Adrenal gland (tissue), 5 donors: ENCODE data around the gene USP6NL.

ENCODE experiments used
- CTCF ChIP-seq, 6 experiments: fragments of 450-650 bp in 4 of 6; fragments of 200-600 bp in 2 of 6; sonication (generic) in 1 of 6; IDR thresholded peaks; 1 replicate in 5 of 6; 2 replicates in 1 of 6; pipeline versions ENCODE4 v1.5.1 to v1.8.0; 2016 to 2021; ENCODE audit warnings: antibody characterized with exemption in 6 of 6, mild to moderate bottlenecking in 2 of 6, moderate library complexity in 1 of 6
- POLR2A ChIP-seq, 2 donors: fragments of 450-650 bp; IDR thresholded peaks; one replicate each; pipeline ENCODE4 v1.6.1; 2017; ENCODE audit warnings: antibody characterized with exemption in 2 of 2, mild to moderate bottlenecking in 2 of 2, moderate library complexity in 1 of 2
- donor health status: DM: no; HTN: no; CAD: no.

GRCh38 chr10:11594589-11595394 lies 16.7 kb downstream of the USP6NL start:
- no peak for TF ChIP-seq CTCF (IDR thresholded peaks at IDR 0.05)
- TF ChIP-seq POLR2A (IDR thresholded peaks at IDR 0.05), result no peak
